HG02642 (cell line): ENCODE data around the gene NUP88.
"Not testable (repeated sequence)": the region's sequence is repeated elsewhere in the genome, so short reads cannot be mapped to it uniquely, and the experiment has no call there.

Experiments used
- ATAC-seq: cut with Tn5 transposase; IDR thresholded peaks from one replicate; pipeline ENCODE4 v1.9.1; 2021; ENCODE audit warnings: mild to moderate bottlenecking; ENCODE audit not compliant: unreplicated experiment, poor library complexity

Gene NUP88

DNA sequence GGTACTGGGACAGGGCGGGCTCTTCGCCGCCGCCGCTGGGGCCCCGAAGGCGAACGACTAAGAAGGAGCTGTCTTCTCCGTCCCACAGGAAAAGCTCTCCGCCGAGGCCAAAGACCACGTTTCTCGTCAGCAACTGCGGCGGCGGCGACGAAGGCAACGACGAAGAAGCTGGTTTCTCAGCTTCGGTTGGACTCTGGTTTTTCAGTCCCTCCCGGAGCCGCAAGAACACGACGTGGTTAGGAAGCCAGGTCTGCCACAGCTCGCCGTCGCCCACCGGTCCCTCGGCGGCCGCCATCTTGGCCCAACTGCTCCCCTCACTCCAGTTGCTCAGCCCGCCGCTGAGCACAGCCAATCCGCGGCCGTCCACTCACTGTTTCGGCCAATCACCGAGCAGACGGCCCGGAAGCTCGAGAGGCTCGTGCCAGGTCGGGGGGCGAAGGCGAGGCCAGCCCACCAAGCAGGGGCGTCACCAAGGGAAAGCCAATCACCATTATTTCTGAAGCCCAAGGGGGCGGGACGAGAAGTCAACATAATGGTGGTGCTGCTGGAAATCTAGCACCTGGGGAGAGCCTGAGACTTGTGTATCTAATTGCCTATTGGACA lies at the start of gene NUP88:
Gene NUP88, minus strand, starts transcription at position 307 of the 603 bp plus-strand sequence. Its CDS starts 12 bp downstream, at position 295.
- ATAC-seq = peak; percentile 95

DNA sequence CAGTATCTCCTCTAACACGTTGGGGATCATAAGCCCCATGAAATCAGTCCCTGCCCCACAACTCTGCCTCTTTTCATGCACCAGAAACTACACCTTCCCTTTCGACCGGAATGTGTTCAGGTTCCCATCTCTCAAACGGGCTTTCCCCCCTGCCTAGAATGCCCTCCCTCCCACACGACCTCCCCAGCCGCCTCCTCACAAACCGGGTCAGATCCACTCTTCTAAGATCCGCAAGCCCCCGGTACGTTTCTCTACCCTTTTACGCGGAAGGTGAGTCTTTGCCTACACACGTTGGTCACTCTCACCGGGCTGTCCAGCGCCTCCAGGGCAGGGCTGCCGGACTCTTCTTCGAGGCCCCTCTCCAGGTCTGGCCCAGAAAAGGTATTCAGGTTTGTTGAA lies 48.6 kb upstream of the NUP88 start:
- ATAC-seq = peak; percentile 12

DNA sequence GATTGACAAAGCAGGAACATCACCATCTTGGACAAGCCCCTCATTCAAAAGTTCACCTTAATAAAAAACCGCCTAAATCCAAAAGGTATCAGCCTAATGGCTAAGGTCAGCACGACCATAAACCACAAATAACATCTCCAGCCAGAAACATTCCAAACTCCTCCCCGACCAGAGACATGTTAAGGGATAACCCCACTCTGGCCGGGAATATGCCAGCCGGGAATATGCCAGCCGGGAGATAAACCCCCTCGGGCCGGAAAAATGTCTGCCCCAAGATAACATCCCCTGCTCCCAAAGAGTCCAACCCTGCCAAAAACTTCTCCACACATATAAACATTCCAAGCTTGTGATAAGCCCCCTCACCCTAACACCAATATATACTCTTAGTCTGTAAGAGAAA lies 48.0 kb upstream of the NUP88 start:
- ATAC-seq = no peak

DNA sequence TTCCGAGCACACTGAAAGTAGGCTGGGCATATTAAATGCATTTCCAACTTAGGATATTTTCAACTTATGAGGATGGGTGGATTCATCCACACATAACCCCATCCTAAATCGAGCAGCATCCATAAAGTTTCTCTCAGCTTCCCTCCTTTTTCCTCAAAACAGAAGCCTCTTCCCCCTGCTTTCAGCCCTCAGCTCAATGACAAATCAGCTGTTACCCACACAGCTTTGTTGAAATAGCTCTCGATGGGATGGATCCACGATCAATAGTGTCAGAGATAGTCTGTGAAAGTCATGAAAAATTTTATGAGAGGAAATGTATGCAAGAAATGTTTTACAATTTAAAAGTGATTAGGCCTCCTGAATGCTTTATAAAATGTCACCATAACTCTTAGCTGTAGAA lies 46.8 kb upstream of the NUP88 start:
- ATAC-seq = no peak

DNA sequence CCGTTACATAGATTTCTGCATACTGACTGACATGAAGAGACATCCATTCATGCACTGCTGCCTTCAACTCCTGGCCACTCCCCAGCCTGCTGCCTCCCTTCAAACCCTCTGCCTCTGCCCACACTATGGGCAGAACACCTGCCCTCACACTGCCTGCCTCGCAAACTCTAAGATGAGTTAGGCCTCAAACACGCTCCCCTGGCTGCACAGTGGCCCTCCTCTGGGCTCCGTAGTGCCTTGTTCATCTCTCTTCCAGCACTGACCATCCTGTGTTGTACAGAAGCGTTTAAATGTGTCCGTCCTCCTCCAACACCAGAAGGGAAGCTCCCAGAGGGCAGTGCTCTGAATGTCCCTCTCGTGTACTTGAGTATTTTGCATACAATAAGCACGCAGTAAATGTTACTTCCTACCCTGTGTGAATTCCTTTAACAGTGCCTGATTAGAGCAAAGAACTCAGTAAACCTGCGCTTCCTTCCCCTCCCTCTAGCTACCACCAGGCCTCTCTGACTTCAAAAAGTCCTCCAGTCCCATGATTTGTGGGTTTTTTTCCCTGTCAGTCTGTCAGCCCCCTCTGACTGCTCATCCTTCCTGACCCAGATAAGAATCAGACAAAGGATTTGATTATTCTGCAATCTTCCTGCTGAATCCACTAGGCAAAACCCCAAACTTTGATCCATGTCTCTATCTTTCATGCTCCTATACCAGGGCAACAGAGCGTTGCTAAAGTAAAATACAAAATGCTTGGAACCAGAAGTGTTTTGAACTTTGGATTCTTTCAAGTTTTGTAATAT lies 45.5 kb upstream of the NUP88 start:
- ATAC-seq = no peak

DNA sequence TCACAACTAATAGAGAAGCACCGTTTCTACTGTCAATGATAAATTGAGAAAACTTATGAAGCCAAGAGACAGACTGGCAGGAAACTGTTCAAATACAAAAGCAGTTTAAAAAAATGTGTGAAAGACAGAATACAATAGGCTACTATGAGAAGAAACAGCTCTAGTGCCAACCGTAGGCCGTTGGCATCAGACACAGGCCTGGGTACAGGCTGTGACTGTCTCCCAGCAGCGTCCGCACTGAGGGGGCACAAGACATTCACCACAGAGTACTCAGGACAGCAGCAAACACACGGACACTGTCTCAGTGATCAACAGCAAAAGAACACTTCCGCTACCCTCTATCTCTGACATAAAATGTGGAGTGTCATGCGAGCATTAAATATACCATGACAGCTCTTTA lies 27.3 kb upstream of the NUP88 start:
- ATAC-seq = no peak

DNA sequence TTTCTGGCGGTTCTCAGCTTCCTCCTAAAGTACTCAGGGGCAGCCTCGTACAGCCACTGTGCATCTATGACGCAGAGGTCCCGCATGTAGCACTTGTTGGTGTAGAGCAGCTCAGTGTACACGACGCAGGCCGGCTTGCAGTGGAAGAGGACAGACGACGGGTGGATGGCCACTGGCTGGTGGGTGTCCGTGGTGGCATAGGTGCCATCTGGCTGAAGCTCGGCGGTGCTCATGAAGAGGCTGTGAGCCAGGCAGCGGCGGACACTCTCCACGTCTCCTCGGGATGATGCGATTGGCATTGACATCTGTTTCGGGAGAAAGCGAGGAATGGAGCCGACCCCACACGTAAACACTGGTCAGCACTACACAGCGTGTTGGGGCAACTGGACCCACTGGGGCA lies 24.7 kb upstream of the NUP88 start:
- ATAC-seq = no peak

DNA sequence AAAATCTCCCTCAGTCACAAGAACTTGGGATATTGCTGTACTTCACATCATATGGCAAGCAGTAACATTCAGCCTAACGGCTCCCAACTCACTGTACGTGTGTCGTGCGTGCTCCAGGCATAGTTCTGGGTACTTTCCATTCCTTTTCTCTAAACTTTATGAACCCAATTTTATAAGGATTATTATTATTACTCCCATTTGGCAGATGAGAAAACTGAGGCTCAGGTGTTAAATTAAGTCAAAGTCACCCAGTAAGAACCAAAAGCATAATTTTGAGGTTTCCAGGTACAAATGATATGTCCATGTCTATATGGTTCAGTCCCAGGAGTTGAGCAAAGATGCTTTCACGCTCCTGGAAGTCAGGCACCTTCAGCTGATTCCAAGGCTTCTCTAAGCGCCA lies 24.3 kb upstream of the NUP88 start:
- no peak for ATAC-seq

DNA sequence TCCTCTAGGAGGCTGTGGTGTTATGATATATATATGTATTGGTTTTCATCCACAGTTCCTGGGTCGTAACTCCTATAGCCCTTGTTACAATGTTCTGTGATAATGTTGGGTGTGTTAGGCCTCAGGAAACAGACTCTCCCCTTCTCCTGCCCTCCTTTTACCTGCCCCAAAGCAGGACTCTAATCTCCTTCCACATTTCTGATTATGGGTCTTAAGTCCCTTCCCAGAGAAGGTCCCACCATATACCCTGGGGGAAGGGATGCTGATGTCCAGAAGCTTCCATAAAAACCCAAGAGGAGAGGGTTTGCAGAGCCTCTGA lies 19.9 kb upstream of the NUP88 start:
- ATAC-seq = no peak

DNA sequence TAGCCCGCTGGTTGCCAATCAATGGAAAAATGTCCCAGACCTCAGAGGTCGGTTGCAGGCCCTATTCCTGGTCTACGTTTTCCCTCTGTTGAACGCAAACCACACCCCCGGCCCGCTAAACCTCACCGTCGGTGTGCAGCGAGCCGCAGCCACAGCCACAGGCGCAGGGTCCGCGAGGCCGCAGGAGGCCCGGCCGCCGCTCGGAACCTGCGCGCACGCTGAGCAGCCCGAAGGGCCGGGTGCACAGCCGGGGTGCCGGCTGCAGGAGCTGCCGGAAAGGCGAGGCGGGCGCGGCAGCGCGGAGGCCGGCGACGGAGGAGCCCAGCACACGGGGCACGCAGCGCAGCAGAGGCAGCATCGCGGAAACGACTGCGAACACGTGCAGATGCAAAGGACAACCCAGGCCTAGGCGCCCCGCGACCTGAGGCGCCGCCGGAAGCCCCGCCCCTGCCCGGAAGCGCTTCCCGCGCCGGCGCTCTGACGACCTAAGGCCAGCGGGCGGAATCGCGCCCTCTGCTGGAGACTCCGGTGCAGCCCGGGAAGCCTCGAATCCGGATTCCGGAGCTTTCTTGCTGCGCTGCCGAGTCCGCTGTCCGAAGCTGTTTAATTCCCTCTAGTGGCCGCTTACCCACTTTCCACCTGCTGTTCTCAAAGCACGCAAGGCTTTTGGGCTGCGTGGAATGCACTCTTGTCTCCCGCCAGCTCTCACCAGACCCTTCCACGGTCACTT lies 19.4 kb upstream of the NUP88 start, which contains the start of gene C1QBP:
Gene C1QBP, minus strand, starts transcription at position 440 of the 730 bp plus-strand sequence. Its CDS starts 82 bp downstream, at position 358.
- ATAC-seq = peak; percentile 88

DNA sequence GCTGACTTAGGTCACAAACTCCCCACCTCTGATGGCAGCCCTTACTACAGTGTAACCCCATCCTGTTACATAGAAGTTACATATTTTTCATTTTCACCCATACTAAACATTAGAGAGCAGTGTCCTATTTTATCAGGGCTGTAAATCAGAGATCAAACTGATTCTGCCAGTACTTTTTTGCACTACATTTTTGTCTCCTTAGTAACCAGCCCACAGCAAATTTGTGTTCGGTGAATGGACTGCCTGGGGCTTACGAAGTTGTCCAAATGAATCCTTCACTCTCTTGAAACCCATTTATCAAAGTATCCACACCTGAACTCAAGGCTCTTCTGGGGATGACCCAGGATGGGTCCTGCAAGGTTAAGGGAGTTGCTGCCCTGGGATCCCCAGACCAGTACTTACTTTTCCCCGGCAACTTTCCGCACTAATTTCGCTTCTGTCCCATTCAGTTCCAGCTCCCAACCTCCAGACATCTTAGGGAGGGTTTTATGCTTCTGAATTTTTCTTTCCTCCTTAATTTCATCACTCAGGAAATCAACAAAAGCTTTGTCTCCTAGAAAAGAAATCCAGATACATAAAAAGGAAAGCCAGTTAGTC lies 18.4 kb upstream of the NUP88 start:
- ATAC-seq = no peak

DNA sequence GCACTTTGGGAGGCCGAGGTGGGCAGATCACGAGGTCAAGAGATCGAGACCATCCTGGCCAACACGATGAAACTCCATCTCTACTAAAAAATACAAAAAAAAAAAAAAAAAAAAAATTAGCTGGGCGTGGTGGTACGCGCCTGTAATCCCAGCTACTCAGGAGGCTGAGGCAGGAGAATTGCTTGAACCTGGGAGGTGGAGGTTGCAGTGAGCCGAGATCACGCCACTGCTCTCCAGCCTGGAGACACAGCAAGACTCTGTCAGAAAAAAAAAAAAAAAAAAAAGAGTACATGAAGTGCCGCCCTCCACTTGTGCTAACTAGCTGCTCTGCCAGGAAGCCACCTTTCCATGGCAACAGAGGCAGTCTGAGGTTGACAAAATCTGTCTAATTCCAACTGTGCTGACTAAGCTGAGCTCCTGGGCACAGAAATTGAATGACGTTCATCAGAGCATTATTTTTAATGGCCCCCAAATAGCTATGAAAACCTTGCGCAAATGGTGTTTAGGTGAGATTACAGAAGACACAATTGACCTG lies 16.4 kb upstream of the NUP88 start:
- not testable (repeated sequence) for ATAC-seq

DNA sequence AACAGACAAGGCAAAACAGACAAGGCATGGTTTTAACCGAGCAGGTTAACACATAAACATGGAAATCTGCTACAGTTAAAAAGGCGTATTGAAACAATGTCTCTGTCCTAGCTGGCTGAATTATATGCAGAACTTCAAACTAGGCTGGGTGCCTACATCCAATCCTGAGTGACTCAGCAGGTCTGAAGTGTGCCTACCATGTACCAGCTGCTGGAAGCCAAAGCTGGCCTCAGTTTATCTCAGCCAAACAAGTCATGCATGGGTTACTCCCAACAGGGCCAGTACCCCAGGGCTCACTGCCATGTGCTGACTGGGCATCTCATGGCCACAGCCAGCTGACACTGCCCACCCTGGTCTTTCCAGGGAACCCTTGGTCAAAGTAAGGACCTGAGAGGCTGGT lies 15.5 kb upstream of the NUP88 start:
- no peak for ATAC-seq

DNA sequence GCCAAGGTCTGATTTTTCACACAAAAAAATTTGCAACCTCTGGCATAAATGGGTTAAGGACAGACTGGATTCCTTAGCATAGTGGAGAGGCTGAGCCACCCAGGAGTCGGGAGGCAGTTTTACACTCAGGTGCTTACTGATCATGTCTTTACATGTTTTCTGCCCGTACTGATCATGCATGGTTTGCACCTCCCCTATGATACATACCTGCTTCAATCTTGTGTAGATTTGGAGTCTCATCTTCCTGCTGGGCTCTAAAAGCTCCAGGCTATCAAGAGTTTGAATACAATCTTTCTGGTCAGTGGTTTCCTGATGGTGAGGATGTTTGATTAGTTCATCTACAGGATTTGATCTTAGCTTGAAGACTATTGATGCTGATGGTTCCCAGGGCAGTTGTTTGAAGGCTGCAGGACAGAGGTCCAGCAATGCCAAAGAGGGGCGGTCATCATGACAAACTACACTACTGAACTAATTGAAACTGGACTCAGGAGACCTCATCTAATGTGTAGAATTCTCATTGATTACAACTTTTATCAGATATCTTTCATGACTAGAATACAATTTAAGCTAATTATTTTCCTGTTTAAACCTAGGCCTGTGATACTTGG lies 12.6 kb upstream of the NUP88 start:
- no peak for ATAC-seq

DNA sequence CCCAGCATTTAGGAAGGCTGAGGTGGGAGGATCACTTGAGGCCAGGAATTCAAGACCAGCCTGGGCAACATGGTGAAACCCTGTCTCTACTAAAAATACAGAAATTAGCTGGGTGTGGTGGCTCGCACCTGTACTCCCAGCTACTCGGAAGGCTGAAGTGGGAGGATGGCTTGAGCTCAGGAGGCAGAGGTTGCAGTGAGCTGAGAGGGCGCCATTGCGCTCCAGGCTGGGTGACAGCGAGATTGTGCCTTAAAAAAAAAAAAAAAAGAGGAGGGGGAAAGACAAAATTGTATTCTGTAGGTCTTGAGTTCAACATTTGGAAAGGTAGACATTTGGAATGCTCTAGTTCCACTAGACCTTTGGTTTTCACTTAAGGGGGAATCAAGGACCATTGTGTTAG lies 11.8 kb upstream of the NUP88 start:
- not testable (repeated sequence) for ATAC-seq

DNA sequence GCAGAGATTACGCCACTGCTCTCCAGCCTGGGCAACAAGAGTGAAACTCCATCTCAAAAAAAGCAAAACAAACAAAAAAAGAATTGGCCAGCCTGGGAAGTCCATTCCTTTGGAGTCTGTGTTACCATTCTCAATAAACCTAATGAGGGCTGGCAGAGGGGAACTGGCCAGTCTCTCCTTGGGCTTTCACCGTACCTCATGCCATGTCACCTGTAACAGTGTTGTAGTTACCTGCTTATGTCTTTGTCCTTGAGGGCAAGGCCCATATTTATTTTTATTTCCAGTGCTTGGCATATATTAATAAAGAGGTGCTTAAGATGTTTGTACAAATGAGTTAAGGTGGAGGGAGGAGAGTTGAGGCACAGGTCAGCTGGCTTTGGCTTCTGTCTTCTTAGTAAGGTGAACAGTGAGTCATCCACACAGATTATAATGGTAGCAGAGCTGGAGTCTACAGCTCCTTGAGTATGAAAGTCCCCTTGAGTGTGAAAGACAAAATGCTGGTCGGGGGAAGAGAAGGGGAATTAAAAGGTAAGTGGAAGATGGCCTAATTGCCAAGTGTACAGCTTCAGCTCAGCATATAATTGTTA lies 11.0 kb upstream of the NUP88 start:
- ATAC-seq = no peak

DNA sequence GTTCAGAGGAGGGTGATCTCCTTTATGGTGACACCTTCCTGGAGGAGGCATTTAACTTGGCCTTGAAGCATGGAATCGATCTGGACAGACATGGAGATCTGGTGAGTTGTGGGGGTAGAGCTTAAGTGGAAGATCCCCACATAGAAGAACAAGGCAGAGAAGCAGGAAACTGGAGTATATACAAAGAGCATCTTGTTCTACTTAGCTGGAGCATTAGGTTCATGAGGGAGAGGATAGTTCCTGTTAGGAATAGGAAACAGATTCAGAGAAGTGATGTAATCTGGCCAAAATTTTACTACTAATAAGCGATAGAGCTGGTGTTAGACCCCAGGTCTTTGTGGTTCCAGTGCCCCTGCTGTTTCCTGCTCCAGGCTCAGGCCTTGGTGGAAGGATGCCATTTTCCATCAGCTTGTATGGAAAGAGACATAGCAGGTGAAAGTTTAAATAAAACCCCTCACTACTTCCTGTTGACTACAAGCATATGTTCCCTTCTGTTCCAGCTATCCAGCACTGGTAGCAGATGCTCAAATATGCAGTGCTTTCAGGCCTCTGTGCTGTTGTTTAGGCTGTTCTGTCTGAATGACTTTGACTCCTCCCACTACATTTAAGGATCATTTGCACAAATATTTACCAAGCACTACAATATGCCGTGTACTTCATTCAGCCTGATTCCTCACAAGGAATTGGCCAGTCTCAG lies 9.9 kb upstream of the NUP88 start:
- no peak for ATAC-seq

DNA sequence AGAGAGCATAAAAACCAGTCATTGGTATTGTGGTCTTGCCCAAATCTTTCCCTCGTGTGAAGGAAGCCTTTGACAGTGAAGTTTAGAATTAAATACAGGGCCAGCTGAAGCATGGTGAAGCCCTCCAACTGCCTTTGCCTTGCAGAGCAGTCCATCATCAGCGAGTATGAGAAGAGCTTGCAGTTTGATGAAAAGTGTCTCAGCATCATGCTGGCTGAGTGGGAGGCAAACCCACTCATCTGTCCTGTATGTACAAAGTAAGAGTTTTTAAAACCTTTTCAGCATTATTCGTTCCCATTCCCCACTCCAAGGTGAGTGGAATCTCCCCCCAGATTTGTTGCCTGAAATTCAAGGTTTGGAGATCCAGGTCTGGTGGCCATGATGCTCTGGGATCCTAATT lies 6.4 kb upstream of the NUP88 start:
- ATAC-seq = no peak

DNA sequence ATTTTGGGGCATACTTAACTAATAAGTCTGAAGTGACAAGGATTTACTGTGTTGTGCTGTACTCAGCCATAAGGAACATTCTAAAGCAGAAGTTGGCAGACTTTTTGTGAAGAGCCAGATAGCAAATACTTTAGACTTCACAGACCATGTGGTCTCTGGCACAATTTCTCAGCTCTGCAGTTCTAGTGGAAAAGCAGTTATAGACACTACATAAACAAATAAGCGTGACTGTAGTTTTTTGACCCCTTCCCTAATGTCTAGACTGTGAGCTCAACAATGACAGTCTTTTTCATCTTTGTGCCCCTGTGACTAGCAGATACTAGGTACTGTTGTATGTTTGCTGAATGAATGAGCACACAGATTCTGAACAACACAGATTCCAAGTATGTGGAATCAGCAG lies 5.4 kb upstream of the NUP88 start:
- ATAC-seq = no peak
